ENCODE data around the gene ZNF460. TPM values are rescaled to one million over a fixed set of nuclear protein-coding genes. Genes with fewer than 3 reads are reported as not detected.

The ZNF460 gene
- 168 and 223 TPM in 2 replicates for total RNA-seq

DNA sequence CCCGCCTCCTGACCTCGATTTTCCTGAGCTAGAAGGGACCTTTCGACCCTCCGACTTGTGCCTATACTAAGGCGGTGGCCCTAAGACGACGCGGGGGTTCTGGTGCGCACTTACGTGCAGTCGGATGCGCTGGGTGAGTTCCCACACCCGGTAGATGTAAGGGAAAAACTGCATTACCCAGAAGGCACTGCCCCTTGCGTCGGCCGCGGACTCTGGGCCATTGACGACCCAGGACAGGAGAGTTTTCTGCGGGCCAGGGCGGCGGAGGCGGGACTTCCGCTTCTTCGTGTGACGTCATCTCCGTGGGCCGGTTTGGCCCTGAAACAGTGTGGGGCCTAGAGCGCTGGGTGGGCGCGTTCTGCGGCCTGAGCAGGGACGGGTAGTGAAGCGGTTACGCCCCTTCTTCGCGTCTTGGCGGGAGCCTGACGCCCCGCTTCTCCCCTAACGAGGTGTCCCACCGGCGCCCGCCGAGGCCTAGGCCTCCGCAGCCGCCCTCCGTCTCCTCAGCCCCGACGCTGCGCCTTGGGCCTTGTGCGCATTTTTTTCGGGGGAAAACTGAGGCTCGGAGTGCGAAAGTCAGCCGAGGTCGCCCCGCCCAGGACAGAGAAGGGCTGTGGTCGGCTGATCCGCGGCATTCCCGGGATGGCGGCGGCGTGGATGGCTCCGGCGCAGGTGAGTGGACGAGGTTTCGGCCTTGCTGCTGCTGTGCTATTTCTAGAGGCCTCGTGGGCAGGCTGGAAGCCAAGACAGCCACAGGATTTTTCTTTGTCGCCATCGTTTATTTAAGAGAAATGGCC lies at the start of gene ZNF460:
Gene ZNF460 (plus strand): TSS at position 321 of the 797 bp plus-strand sequence. CDS start 322 bp downstream, at position 643.

DNA sequence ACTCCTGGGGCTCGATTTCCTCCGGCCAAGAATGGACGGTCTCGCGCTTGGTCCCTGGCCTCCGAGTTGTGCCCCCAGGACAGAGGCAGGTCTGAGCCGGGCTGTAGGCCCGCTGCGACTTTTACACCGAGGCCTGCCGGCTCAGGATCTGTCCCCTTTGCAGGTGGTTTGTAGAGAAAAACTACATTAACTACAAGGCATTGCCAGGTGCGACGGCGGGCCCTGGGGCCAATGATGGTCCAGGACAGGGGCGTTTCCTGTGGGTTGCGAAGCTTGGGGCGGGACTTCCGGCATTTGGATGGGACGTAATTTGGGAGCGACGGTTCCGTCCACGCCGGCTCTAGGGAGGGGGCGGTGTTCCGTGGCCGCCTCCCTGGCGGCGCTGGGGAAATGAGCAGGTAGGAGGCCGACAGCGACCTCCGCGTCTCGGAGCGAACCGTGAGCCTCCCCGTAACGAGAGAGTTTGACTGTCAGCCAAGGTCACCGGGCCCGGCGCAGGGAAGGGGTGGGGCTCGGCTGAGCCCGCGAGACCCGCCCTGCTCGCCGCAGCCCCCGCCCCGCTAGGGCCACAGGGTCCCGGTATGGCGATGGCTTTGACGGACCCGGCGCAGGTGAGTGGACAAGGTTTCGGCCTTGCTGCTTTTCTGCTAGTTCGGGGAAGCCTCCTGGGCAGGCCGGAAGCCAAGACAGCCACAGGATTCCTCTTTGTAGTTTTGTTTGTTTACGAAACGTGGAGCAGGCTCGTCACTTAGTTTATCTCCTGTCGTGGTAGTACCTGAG lies 39.8 kb upstream of the ZNF460 start, which contains the start of gene ZNF805:
Gene ZNF805 (plus strand): TSS at position 322 of the 780 bp plus-strand sequence. CDS start 260 bp downstream, at position 582.

GRCh38 chr19:57320180-57321084 lies 40.1 kb downstream of the ZNF460 start, which contains the start of gene ZNF543:
TSS of gene ZNF543 (plus strand) at chr19:57320472. CDS start at chr19:57320854, 382 bp downstream.

Other genes starting within 250 kb of the ZNF460 start
- gene USP29, start 160.5 kb upstream of the ZNF460 start, total RNA-seq: not detected in 2 replicates
- gene ZIM3, start 135.3 kb upstream of the ZNF460 start, total RNA-seq: not detected in 2 replicates
- not detected in 2 replicates for gene DUXA, start 113.0 kb upstream of the ZNF460 start, total RNA-seq
- 31.8 and 62.3 TPM in 2 replicates for gene ZNF264, start 89.0 kb upstream of the ZNF460 start, total RNA-seq
- 1.2 and 1.4 TPM in 2 replicates for gene AURKC, start 49.5 kb upstream of the ZNF460 start, total RNA-seq
- gene ZNF805, start 39.9 kb upstream of the ZNF460 start, total RNA-seq: 43.1 and 44.8 TPM in 2 replicates
- 19.5 and 22.1 TPM in 2 replicates for gene ZNF543, start 40.0 kb downstream of the ZNF460 start, total RNA-seq
- 13.3 and 15.7 TPM in 2 replicates for gene ZNF304, start 70.8 kb downstream of the ZNF460 start, total RNA-seq
- 9.7 and 19.1 TPM in 2 replicates for gene TRAPPC2B, start 83.1 kb downstream of the ZNF460 start, total RNA-seq
- gene ZNF547, start 83.1 kb downstream of the ZNF460 start, total RNA-seq: 4.8 and 6.5 TPM in 2 replicates
- 28.6 and 29.7 TPM in 2 replicates for gene ZNF548, start 109.4 kb downstream of the ZNF460 start, total RNA-seq
- 9.6 and 13.6 TPM in 2 replicates for gene ZNF17, start 130.7 kb downstream of the ZNF460 start, total RNA-seq
- gene ZNF749, start 154.8 kb downstream of the ZNF460 start, total RNA-seq: 32.5 and 34.0 TPM in 2 replicates
- 0.78 and 1.0 TPM in 2 replicates for gene VN1R1, start 176.7 kb downstream of the ZNF460 start, total RNA-seq
- gene ZNF772, start 197.1 kb downstream of the ZNF460 start, total RNA-seq: 14.4 and 25.0 TPM in 2 replicates
- 30.8 and 36.3 TPM in 2 replicates for gene ZNF419, start 207.3 kb downstream of the ZNF460 start, total RNA-seq
- 29.0 and 40.1 TPM in 2 replicates for gene ZNF773, start 219.5 kb downstream of the ZNF460 start, total RNA-seq
- gene ZNF549, start 246.9 kb downstream of the ZNF460 start, total RNA-seq: 8.2 and 11.7 TPM in 2 replicates

Data from nasal cavity respiratory epithelium epithelial cell of viscerocranial mucosa (primary cell).